Adrenal gland (tissue), 12 donors: ENCODE measurements around the gene ARPC1B. TPM values are rescaled to one million over a fixed set of nuclear protein-coding genes. Genes with fewer than 3 reads are reported as not detected.
A peak's percentile ranks its signal among the peaks of the same experiment; 100 is the strongest.
"Not testable (repeated sequence)": the region's sequence is repeated elsewhere in the genome, so short reads cannot be mapped to it uniquely, and the experiment has no call there.

ENCODE experiments used
- DNase-seq, 7 donors: peaks; one replicate each; pipeline ENCODE4 v3.0.0-alpha.2; 2019 to 2020
- H3K27ac ChIP-seq, 5 donors: fragments of 200-600 bp; sonication (generic) in 4 of 5; 1 replicate in 3 of 5; 2 replicates in 2 of 5; pipeline versions ENCODE4 v1.5.1 to v1.8.0; 2016 to 2020; ENCODE audit warnings: mild to moderate bottlenecking in 1 of 5
- H3K27me3 ChIP-seq: fragments of 200-600 bp; 2 replicates; pipeline ENCODE4 v1.8.0; 2021
- H3K36me3 ChIP-seq, 2 donors: fragments of 200-600 bp; replicated peaks in 1 of 2; 1 replicate in 1 of 2; 2 replicates in 1 of 2; pipeline versions ENCODE4 v1.5.1 to v1.8.0; 2018 to 2022
- H3K4me1 ChIP-seq, 2 donors: fragments of 200-600 bp; replicated peaks in 1 of 2; 1 replicate in 1 of 2; 2 replicates in 1 of 2; pipeline versions ENCODE4 v1.5.1 to v1.8.0; 2018 to 2021
- H3K4me3 ChIP-seq, 4 donors: fragments of 200-600 bp; sonication (generic) in 3 of 4; one replicate each; pipeline ENCODE4 v1.5.1; 2016 to 2018
- H3K9me3 ChIP-seq, 3 donors: fragments of 200-600 bp; sonication (generic) in 1 of 3; replicated peaks in 1 of 3; 1 replicate in 2 of 3; 2 replicates in 1 of 3; pipeline versions ENCODE4 v1.5.1 to v1.8.0; 2016 to 2021
- CTCF ChIP-seq, 6 experiments: fragments of 450-650 bp in 4 of 6; fragments of 200-600 bp in 2 of 6; sonication (generic) in 1 of 6; IDR thresholded peaks; 1 replicate in 5 of 6; 2 replicates in 1 of 6; pipeline versions ENCODE4 v1.5.1 to v1.8.0; 2016 to 2021; ENCODE audit warnings: antibody characterized with exemption in 6 of 6, mild to moderate bottlenecking in 2 of 6, moderate library complexity in 1 of 6
- POLR2A ChIP-seq, 2 donors: fragments of 450-650 bp; IDR thresholded peaks; one replicate each; pipeline ENCODE4 v1.6.1; 2017; ENCODE audit warnings: antibody characterized with exemption in 2 of 2, mild to moderate bottlenecking in 2 of 2, moderate library complexity in 1 of 2
- WGBS, 4 donors: extraction: QIAGEN DNeasy Blood & Tissue Kit in 2 of 4; methylation state at CpG; one replicate each; pipeline versions ENCODE4 v1.1.5 to v1.1.7; 2013 to 2017; 5-methylcytosine and 5-hydroxymethylcytosine counted together
- intact Hi-C, 2 donors: fragments of 100-400 bp; cut with DNase I; formaldehyde crosslinking; loops; one replicate each; pipeline versions ENCODE4 v1.14.1 to v1.15.0; 2022 to 2023
- polyA plus RNA-seq, 3 donors: library from polyadenylated mRNA; stranded (reverse); fragments of 200-250 nt in 2 of 3; fragments of 350-450 nt in 1 of 3; fragmentation: Illumina TruSeq in 1 of 3; extraction: RNeasy Lipid Tissue Mini Kit (QIAGEN cat#74804) in 1 of 3; gene quantifications; one replicate each; pipeline ENCODE4 v1.2.3, GENCODE V29; 2013 to 2014
- total RNA-seq, 9 donors: library from RNA; depleted of rRNA in 4 of 9; stranded (reverse); fragments of >200 nt in 4 of 9; fragments of 120-200 nt in 1 of 9; fragmentation: NEBNext Ultra II Directional in 1 of 9; extraction: Animal tissue kit (Norgen Biotek cat#: 25700) in 1 of 9; gene quantifications; one replicate each; pipeline versions ENCODE4 v1.1.0 to v1.2.4, GENCODE V29; 2013 to 2023
- donor health status: healthy with polysubstance abuse.
- donor health status: Bipolar disorder and iron deficiency.
- donor health status: DM: yes; HTN: yes; CAD: no.
- donor health status: DM: no; HTN: no; CAD: no.
- donor health status: DM: no; HTN: no; CAD: no.
- donor health status: DM: yes; HTN: yes; CAD: no.

The ARPC1B gene
- total and polyA plus RNA-seq, 12 donors = 57.2 to 353 (median 94.3) TPM

GRCh38 chr7:99373091-99374066 is 1.2 kb upstream of the ARPC1B start:
- Histone ChIP-seq H3K36me3 (no peaks in the 10 kb centered on the region), H3K4me3 (peak overlapping the region in 2 of 4 donors; percentile 68 to 84), H3K4me1 (peaks cover 0 to 14% of the 10 kb centered on the region in 2 donors), H3K9me3 (no peaks in the 10 kb centered on the region), H3K27me3 (no peaks in the 10 kb centered on the region), H3K27ac (peak overlapping the region in 3 of 5 donors; percentile 64 to 92 (median 79))
- intact Hi-C loops = no loop called here
- no peak for DNase-seq
- TF ChIP-seq CTCF (IDR thresholded peaks at IDR 0.05) (no peak), POLR2A (IDR thresholded peaks at IDR 0.05) (no peak)
- 86 to 92% (median 89%) methylated on average over 37 to 41 of the region's 41 CpGs for WGBS, 4 donors

GRCh38 chr7:99375070-99375807 is 709 bp downstream of the ARPC1B start:
- 4 to 49% (median 16%) methylated on average over 4 to 58 of the region's 58 CpGs for WGBS, 4 donors
- intact Hi-C loops = no loop called here

GRCh38 chr7:99379043-99379577 is 4.6 kb downstream of the ARPC1B start:
- no peaks in the 10 kb centered on the region for H3K27me3 ChIP-seq
- peak in 6 of 7 donors; percentile 53 to 82 (median 64) for DNase-seq
- peak overlapping the region; percentile 37 to 94 (median 57) for H3K27ac ChIP-seq
- no peaks in the 10 kb centered on the region for H3K9me3 ChIP-seq
- TF ChIP-seq CTCF (IDR thresholded peaks at IDR 0.05) = peak in 1 of 6 experiments; percentile 12
- peak in 1 of 2 donors; percentile 9 for TF ChIP-seq POLR2A (IDR thresholded peaks at IDR 0.05)
- intact Hi-C loops = no loop called here
- H3K4me3 ChIP-seq = no peak overlapping the region
- 27 to 52% (median 43%) methylated on average over 7 of the region's 7 CpGs for WGBS, 4 donors
- peaks cover 16 to 45% of the 10 kb centered on the region in 2 donors for H3K4me1 ChIP-seq
- no peaks in the 10 kb centered on the region for H3K36me3 ChIP-seq

More at GRCh38 chr7:99375070-99375807, 709 bp downstream of the ARPC1B start:
- DNase-seq = peak; percentile 70 to 79 (median 75)
- H3K4me3 ChIP-seq = peak overlapping the region; percentile 13 to 84 (median 58)
- H3K27me3 ChIP-seq = no peaks in the 10 kb centered on the region
- peaks cover under 1 to 28% of the 10 kb centered on the region in 2 donors for H3K4me1 ChIP-seq
- H3K9me3 ChIP-seq = no peaks in the 10 kb centered on the region
- H3K27ac ChIP-seq = peak overlapping the region; percentile 39 to 92 (median 73)
- TF ChIP-seq POLR2A (IDR thresholded peaks at IDR 0.05) (peak in 1 of 2 donors; percentile 19), CTCF (IDR thresholded peaks at IDR 0.05) (no peak)
- H3K36me3 ChIP-seq = no peaks in the 10 kb centered on the region

- Histone ChIP-seq H3K4me1 (peaks cover 16 to 45% of the 10 kb centered on the region in 2 donors), H3K27ac (peak overlapping the region; percentile 37 to 94 (median 57)), H3K4me3 (peak overlapping the region in 1 of 4 donors; percentile 27)
- H3K9me3 ChIP-seq, DNase-seq, H3K27me3 ChIP-seq, H3K36me3 ChIP-seq, intact Hi-C loops: not testable (repeated sequence)
- WGBS, 4 donors = 55 to 72% (median 66%) methylated on average over 7 of the region's 7 CpGs
Measured at GRCh38 chr7:99379693-99380031, 5.1 kb downstream of the ARPC1B start.
